Calu3 (cell line): ENCODE data around the gene ZDHHC6. TPM values are rescaled to one million over a fixed set of nuclear protein-coding genes. Genes with fewer than 3 reads are reported as not detected.

ENCODE experiments used
- BruUV-seq: library from RNA; stranded (reverse); fragments of 400-500 nt; replicated peaks from 2 replicates; lab custom pipeline; 2021; lab: Mats Ljungman, UMichigan
- CTCF ChIA-PET: fragments of 300-600 bp; sonication (Branson Sonifier 250); formaldehyde crosslinking; loops from one replicate; lab custom pipeline; 2022; ENCODE audit warnings: antibody characterized with exemption; lab: Charles Lee
- DNase-seq: peaks from one replicate; pipeline ENCODE4 v3.0.0; 2022
- H3K27ac Mint-ChIP-seq: one replicate; pipeline ENCODE4 v1.8.0; 2022; ENCODE audit warnings: mixed read lengths; ENCODE audit not compliant: unreplicated experiment
- H3K27me3 Mint-ChIP-seq: one replicate; pipeline ENCODE4 v1.8.0; 2022; ENCODE audit warnings: mixed read lengths; ENCODE audit not compliant: unreplicated experiment
- H3K36me3 Mint-ChIP-seq: one replicate; pipeline ENCODE4 v1.8.0; 2022; ENCODE audit warnings: mild to moderate bottlenecking, moderate library complexity, mixed read lengths; ENCODE audit not compliant: insufficient read depth, unreplicated experiment
- H3K4me1 Mint-ChIP-seq: one replicate; pipeline ENCODE4 v1.8.0; 2022; ENCODE audit warnings: mild to moderate bottlenecking, low read depth, mixed read lengths; ENCODE audit not compliant: unreplicated experiment
- H3K4me3 Mint-ChIP-seq: one replicate; pipeline ENCODE4 v1.8.0; 2022; ENCODE audit warnings: mild to moderate bottlenecking, low read depth, moderate library complexity, mixed read lengths; ENCODE audit not compliant: unreplicated experiment
- H3K9me3 Mint-ChIP-seq: one replicate; pipeline ENCODE4 v1.8.0; 2022; ENCODE audit warnings: low read depth, mixed read lengths; ENCODE audit not compliant: unreplicated experiment
- intact Hi-C: fragments of 100-400 bp; cut with micrococcal nuclease; formaldehyde crosslinking; loops from one replicate; pipeline ENCODE4 v1.10.0; 2022; ENCODE audit not compliant: unreplicated experiment
- total RNA-seq: library from RNA; stranded (reverse); gene quantifications from 2 replicates; pipeline ENCODE4 v1.2.3, GENCODE V29; 2022
- TF ChIP-seq, protein P1 (sequence below): fragments of 200-600 bp; IDR thresholded peaks from one replicate; pipeline ENCODE4 v1.8.0; 2022; ENCODE audit warnings: antibody characterized with exemption; ENCODE audit not compliant: unreplicated experiment

The ZDHHC6 gene
- total RNA-seq, 1 experiment from 2014 or later, result 28.7 TPM

DNA sequence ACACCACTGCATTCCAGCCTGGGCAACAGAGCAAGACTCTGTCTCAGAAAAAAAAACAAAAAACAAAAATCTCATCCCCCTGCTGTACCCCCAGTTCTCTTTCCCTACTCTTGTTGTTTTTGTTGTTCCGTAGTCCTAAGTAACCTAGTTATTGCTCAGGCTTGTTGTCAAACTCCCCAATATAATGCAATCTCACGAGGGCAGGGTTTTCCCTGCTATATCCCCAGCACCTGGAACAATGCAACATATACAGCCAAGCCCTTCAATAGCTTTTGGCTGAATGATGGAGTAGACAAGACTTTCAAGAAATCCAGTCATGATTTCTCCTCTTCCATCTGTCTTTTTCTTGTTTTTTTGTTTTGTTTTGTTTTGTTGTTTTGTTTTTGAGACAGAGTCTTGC, 62.6 kb downstream of the ZDHHC6 start:
- Mint-ChIP-seq H3K4me1 (peaks cover 77% of the 10 kb centered on the region), H3K36me3 (peaks cover 21% of the 10 kb centered on the region), H3K4me3 (peak overlapping the region; percentile 28), H3K27me3 (no peaks in the 10 kb centered on the region), H3K9me3 (no peaks in the 10 kb centered on the region), H3K27ac (peak overlapping the region; percentile 91)
- intact Hi-C loops, result no loop called here
- DNase-seq, result no peak
- CTCF ChIA-PET, result interaction anchor here (0.7 kb wide), 1 partner anchor 8 kb away, joined by 3 read pairs; no protein-coding TSS in a partner anchor
- no TSS peak for BruUV-seq
- TF ChIP-seq, protein P1, sequence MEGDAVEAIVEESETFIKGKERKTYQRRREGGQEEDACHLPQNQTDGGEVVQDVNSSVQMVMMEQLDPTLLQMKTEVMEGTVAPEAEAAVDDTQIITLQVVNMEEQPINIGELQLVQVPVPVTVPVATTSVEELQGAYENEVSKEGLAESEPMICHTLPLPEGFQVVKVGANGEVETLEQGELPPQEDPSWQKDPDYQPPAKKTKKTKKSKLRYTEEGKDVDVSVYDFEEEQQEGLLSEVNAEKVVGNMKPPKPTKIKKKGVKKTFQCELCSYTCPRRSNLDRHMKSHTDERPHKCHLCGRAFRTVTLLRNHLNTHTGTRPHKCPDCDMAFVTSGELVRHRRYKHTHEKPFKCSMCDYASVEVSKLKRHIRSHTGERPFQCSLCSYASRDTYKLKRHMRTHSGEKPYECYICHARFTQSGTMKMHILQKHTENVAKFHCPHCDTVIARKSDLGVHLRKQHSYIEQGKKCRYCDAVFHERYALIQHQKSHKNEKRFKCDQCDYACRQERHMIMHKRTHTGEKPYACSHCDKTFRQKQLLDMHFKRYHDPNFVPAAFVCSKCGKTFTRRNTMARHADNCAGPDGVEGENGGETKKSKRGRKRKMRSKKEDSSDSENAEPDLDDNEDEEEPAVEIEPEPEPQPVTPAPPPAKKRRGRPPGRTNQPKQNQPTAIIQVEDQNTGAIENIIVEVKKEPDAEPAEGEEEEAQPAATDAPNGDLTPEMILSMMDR, result no peak

DNA sequence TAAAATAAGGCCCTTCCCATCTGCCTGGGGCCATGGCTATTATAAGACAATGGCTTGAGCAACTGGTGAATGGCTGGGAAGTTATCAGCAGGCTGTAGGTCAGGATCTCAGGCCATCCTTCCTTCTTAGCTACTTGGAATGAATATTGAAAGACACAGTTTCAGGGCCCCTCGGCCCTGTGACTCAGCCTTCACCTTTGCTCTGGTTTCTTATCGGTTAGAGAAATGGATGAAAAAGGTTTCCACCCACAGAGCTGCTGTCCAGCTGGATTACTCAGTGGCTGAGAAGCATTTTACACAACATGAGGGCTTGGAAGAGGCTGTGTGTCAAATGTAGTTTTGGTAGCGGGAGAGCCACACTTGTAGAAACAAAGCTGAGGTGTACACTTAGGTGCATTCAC, 63.4 kb downstream of the ZDHHC6 start:
- peaks cover 69% of the 10 kb centered on the region for H3K4me1 Mint-ChIP-seq

DNA sequence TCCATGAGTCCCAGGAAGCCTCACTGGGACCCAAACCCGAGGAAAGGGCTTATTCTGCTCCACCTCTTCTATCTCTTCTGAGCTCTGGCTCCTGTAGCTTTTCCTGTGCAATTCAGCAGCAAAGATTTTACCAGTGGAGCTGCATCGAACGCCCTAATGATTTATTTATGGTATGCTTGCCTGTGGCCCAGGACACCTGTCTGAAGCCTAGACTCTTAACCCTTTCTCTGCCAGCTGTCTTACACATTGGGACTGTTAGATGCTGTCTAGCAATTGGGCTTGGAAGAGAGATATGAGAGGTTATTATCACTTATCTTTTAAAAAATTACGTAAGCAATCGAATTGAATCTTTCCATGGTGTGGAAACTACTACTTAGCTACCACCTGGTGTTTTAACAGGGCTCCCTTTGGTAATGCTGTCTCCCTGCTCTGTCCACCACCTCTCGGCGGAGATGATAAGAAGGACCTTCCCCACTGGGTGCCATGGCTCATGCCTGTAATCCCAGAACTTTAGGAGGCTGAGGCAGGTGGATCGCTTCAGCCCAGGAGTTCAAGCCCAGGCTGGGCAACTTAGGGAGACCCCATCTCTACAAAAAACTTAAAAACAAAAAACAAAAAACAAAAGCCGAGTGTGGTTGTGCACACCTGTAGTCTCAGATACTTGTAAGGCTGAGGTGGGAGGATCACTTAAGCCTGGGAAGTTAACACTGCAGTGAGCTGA, 64.0 kb downstream of the ZDHHC6 start:
- peaks cover 70% of the 10 kb centered on the region for H3K4me1 Mint-ChIP-seq
- H3K27me3 Mint-ChIP-seq, result no peaks in the 10 kb centered on the region
- no peak for DNase-seq
- peak overlapping the region; percentile 30 for H3K27ac Mint-ChIP-seq
- H3K9me3 Mint-ChIP-seq, result no peaks in the 10 kb centered on the region
- no TSS peak for BruUV-seq
- intact Hi-C loops, result no loop called here
- CTCF ChIA-PET, result interaction anchor here (0.8 kb wide), 1 partner anchor 8 kb away, joined by 3 read pairs; no protein-coding TSS in a partner anchor
- peaks cover 21% of the 10 kb centered on the region for H3K36me3 Mint-ChIP-seq
- TF ChIP-seq, protein P1, result no peak
- no peak overlapping the region for H3K4me3 Mint-ChIP-seq

More for the DNA sequence above, 63.4 kb downstream of the ZDHHC6 start:
- H3K9me3 Mint-ChIP-seq, result no peaks in the 10 kb centered on the region
- intact Hi-C loops, result no loop called here
- TF ChIP-seq, protein P1, result no peak
- peak overlapping the region; percentile 28 for H3K4me3 Mint-ChIP-seq
- H3K27ac Mint-ChIP-seq, result peak overlapping the region; percentile 91
- no TSS peak for BruUV-seq
- CTCF ChIA-PET, result interaction anchor here (0.7 to 0.8 kb wide), 2 partner anchors 8 to 9 kb away, joined by 3 read pairs; no protein-coding TSS in a partner anchor
- peak; percentile 49 for DNase-seq
- no peaks in the 10 kb centered on the region for H3K27me3 Mint-ChIP-seq
- H3K36me3 Mint-ChIP-seq, result peaks cover 21% of the 10 kb centered on the region

Other genes starting within 250 kb of the ZDHHC6 start
- not detected in 2 replicates for gene TECTB, start 163.5 kb downstream of the ZDHHC6 start, total RNA-seq
- 35.3 and 59.2 TPM in 2 replicates for gene ACSL5, start 72.8 kb downstream of the ZDHHC6 start, total RNA-seq
- 26.5 and 28.6 TPM in 2 replicates for gene VTI1A, start 301 bp upstream of the ZDHHC6 start, total RNA-seq